HCT116 (cell line): Measurements from ENCODE around the gene LZTR1. TPM values are rescaled to one million over a fixed set of nuclear protein-coding genes. Genes with fewer than 3 reads are reported as not detected.

Source experiments
- ATAC-seq: fragments of 200-7000 bp; cut with Tn5 transposase; 2 replicates; pipeline ENCODE4 v1.9.1; 2020; ENCODE audit warnings: mild to moderate bottlenecking, moderate library complexity
- BruUV-seq: library from RNA; stranded (reverse); fragments of 400-500 nt; replicated peaks from 2 replicates; lab custom pipeline; 2021; lab: Mats Ljungman, UMichigan
- CTCF ChIA-PET: fragments of 300-600 bp; sonication (Branson Sonifier 250); formaldehyde crosslinking; loops from one replicate; lab custom pipeline; 2021; ENCODE audit warnings: antibody characterized with exemption; lab: Charles Lee
- POLR2A ChIA-PET: fragments of 300-600, 350-600 bp; sonication (Branson Sonifier 250); formaldehyde crosslinking; loops from one replicate; lab custom pipeline; 2021; ENCODE audit warnings: antibody characterized with exemption; lab: Charles Lee
- RAD21 ChIA-PET, 2 experiments: fragments of 300-600 bp; sonication (Branson Sonifier 250); formaldehyde crosslinking; loops; one replicate each; lab custom pipeline; 2023; ENCODE audit warnings: low total read pairs in 2 of 2; ENCODE audit not compliant: uncharacterized antibody in 2 of 2, unreplicated experiment in 2 of 2, low non-redundant PET in 1 of 2; lab: Charles Lee
- DNase-seq: peaks from one replicate; pipeline ENCODE4 v3.0.0-alpha.2; 2010; ENCODE audit warnings: low read depth, low spot score
- H2AFZ ChIP-seq: fragments of 200-600 bp; shearing (Covaris generic), sonication (generic); 2 replicates; pipeline ENCODE4 v1.6.1; 2017; ENCODE audit warnings: low read depth, mixed run types, mixed read lengths, antibody characterized with exemption, low read length; ENCODE audit not compliant: poor library complexity, severe bottlenecking
- H3K27ac ChIP-seq: 2 replicates; pipeline ENCODE4 v1.5.1; 2012; ENCODE audit warnings: low read depth, low read length
- H3K27me3 ChIP-seq: fragments of 200-600 bp; sonication (generic); 2 replicates; pipeline ENCODE4 v1.6.1; 2016; ENCODE audit warnings: mixed run types, low read length, mixed read lengths; ENCODE audit not compliant: insufficient read depth
- H3K36me3 ChIP-seq, 2 experiments: fragments of 200-500 bp in 1 of 2; fragments of 200-600 bp in 1 of 2; sonication (Bioruptor generic) in 1 of 2; sonication (generic) in 1 of 2; 2 replicates each; pipeline versions ENCODE4 v1.5.1 to v1.6.1; 2014 to 2016; ENCODE audit warnings: low read length in 2 of 2, inconsistent platforms in 1 of 2, mixed read lengths in 1 of 2, mixed run types in 1 of 2; ENCODE audit not compliant: insufficient read depth in 2 of 2, control insufficient read depth in 1 of 2
- H3K4me1 ChIP-seq, 2 experiments: fragments of 200-600 bp in 1 of 2; sonication (generic) in 1 of 2; 2 replicates each; pipeline versions ENCODE4 v1.5.1 to v1.6.1; 2012 to 2017; ENCODE audit warnings: low read length in 2 of 2, inconsistent platforms in 1 of 2, mild to moderate bottlenecking in 1 of 2, mixed read lengths in 1 of 2, mixed run types in 1 of 2, moderate library complexity in 1 of 2; ENCODE audit not compliant: insufficient read depth in 2 of 2, control insufficient read depth in 1 of 2
- H3K4me2 ChIP-seq: fragments of 200-600 bp; sonication (generic); 2 replicates; pipeline ENCODE4 v1.6.1; 2017; ENCODE audit warnings: mixed run types, low read length, mixed read lengths
- H3K4me3 ChIP-seq, 2 experiments: fragments of 200-600 bp in 1 of 2; sonication (generic) in 1 of 2; replicated peaks in 1 of 2; 2 replicates each; pipeline ENCODE4 v1.5.1; 2011 to 2016; ENCODE audit warnings: low read length in 2 of 2, control low read depth in 1 of 2, low read depth in 1 of 2, mild to moderate bottlenecking in 1 of 2, mixed read lengths in 1 of 2, mixed run types in 1 of 2
- H3K79me2 ChIP-seq: fragments of 200-600 bp; sonication (generic); 2 replicates; pipeline ENCODE4 v1.6.1; 2017; ENCODE audit warnings: mild to moderate bottlenecking, mixed run types, low read length, moderate library complexity, mixed read lengths; ENCODE audit not compliant: insufficient read depth
- H3K9ac ChIP-seq: fragments of 200-600 bp; sonication (generic); 2 replicates; pipeline ENCODE4 v1.6.1; 2016; ENCODE audit warnings: low read length, mixed read lengths
- H3K9me2 ChIP-seq: fragments of 200-600 bp; sonication (generic), shearing (Covaris generic); 2 replicates; pipeline ENCODE4 v1.6.1; 2017; ENCODE audit warnings: mixed run types, mild to moderate bottlenecking, moderate library complexity; ENCODE audit not compliant: insufficient read depth
- H3K9me3 ChIP-seq, 2 experiments: fragments of 200-500 bp in 1 of 2; fragments of 200-600 bp in 1 of 2; sonication (Bioruptor generic) in 1 of 2; sonication (generic) in 1 of 2; 2 replicates each; pipeline ENCODE4 v1.6.1; 2014 to 2017; ENCODE audit warnings: low read length in 2 of 2, mixed read lengths in 2 of 2, inconsistent platforms in 1 of 2, low read depth in 1 of 2, mild to moderate bottlenecking in 1 of 2, mixed run types in 1 of 2, moderate library complexity in 1 of 2; ENCODE audit not compliant: control insufficient read depth in 1 of 2, insufficient read depth in 1 of 2
- H4K20me1 ChIP-seq: fragments of 200-600 bp; sonication (generic), shearing (Covaris generic); 2 replicates; pipeline ENCODE4 v1.6.1; 2017; ENCODE audit warnings: mixed run types, mild to moderate bottlenecking, moderate library complexity; ENCODE audit not compliant: insufficient read depth
- ATF3 ChIP-seq: IDR thresholded peaks from 2 replicates; pipeline ENCODE4 v1.6.1; 2012
- EGR1 ChIP-seq: IDR thresholded peaks from 2 replicates; pipeline ENCODE4 v1.6.1; 2012; ENCODE audit warnings: low read depth
- ELF1 ChIP-seq: IDR thresholded peaks from 2 replicates; pipeline ENCODE4 v1.6.1; 2012; ENCODE audit warnings: low read depth, borderline replicate concordance
- EZH2 ChIP-seq: fragments of 200-600 bp; sonication (generic); IDR thresholded peaks from 2 replicates; pipeline ENCODE4 v1.6.1; 2017; ENCODE audit warnings: antibody characterized with exemption, mixed run types
- EZH2phosphoT487 ChIP-seq: fragments of 200-600 bp; IDR thresholded peaks from 2 replicates; pipeline ENCODE4 v1.6.1; 2018; ENCODE audit warnings: antibody characterized with exemption, borderline replicate concordance
- FOSL1 ChIP-seq: IDR thresholded peaks from 2 replicates; pipeline ENCODE4 v1.6.1; 2012; ENCODE audit warnings: low read depth
- JUND ChIP-seq: IDR thresholded peaks from 2 replicates; pipeline ENCODE4 v1.6.1; 2012
- POLR2A ChIP-seq: IDR thresholded peaks from 2 replicates; pipeline ENCODE4 v1.7.0; 2011; ENCODE audit warnings: borderline replicate concordance; ENCODE audit not compliant: insufficient read depth, insufficient read length; ENCODE audit errors: extremely low read depth
- POLR2AphosphoS5 ChIP-seq: IDR thresholded peaks from 2 replicates; pipeline ENCODE4 v1.6.1; 2011; ENCODE audit warnings: mild to moderate bottlenecking, low read depth, low read length, moderate library complexity
- REST ChIP-seq: IDR thresholded peaks from 2 replicates; pipeline ENCODE4 v1.6.1; 2012; ENCODE audit warnings: low read depth
- SIN3A ChIP-seq: IDR thresholded peaks from 2 replicates; pipeline ENCODE4 v1.6.1; 2012; ENCODE audit warnings: low read depth
- SP1 ChIP-seq: IDR thresholded peaks from 2 replicates; pipeline ENCODE4 v1.6.1; 2012; ENCODE audit warnings: low read depth
- SRF ChIP-seq: IDR thresholded peaks from 2 replicates; pipeline ENCODE4 v1.6.1; 2012; ENCODE audit warnings: low read depth
- TCF7L2 ChIP-seq: IDR thresholded peaks from 2 replicates; pipeline ENCODE4 v1.7.0; 2011; ENCODE audit warnings: borderline replicate concordance, inconsistent platforms; ENCODE audit not compliant: insufficient read depth, insufficient read length; ENCODE audit errors: extremely low read depth
- YY1 ChIP-seq: IDR thresholded peaks from 2 replicates; pipeline ENCODE4 v1.6.1; 2011; ENCODE audit warnings: low read length, low read depth, moderate library complexity, mild to moderate bottlenecking; ENCODE audit not compliant: insufficient replicate concordance; ENCODE audit errors: extremely low read depth
- ZBTB33 ChIP-seq: IDR thresholded peaks from 2 replicates; pipeline ENCODE4 v1.6.1; 2011; ENCODE audit warnings: mild to moderate bottlenecking, low read length, moderate library complexity; ENCODE audit not compliant: insufficient replicate concordance; ENCODE audit errors: extremely low read depth
- ZFX ChIP-seq: fragments of 450-650 bp; IDR thresholded peaks from 2 replicates; pipeline ENCODE4 v1.6.1; 2017
- ZNF274 ChIP-seq: fragments of 200-500 bp; sonication (Bioruptor generic); IDR thresholded peaks from 2 replicates; pipeline ENCODE4 v1.6.1; 2014; ENCODE audit warnings: mild to moderate bottlenecking, low read depth, low read length, inconsistent platforms
- intact Hi-C: fragments of 100-400 bp; cut with micrococcal nuclease; formaldehyde crosslinking; loops from 2 replicates; pipeline ENCODE4 v1.10.0; 2022
- total RNA-seq: library from RNA; stranded (reverse); gene quantifications from one replicate; pipeline ENCODE4 v1.2.1, GENCODE V29; 2021; ENCODE audit not compliant: unreplicated experiment

LZTR1 gene
- total RNA-seq, 1 experiment from 2014 or later: 56.5 TPM

- intact Hi-C loops: no loop called here
- no peaks in the 10 kb centered on the region for H3K27me3 ChIP-seq
- H3K9me3 ChIP-seq: no peaks in the 10 kb centered on the region
- no peaks in the 10 kb centered on the region for H3K36me3 ChIP-seq
- no peak for ATAC-seq
- H3K9me2 ChIP-seq: no peaks in the 10 kb centered on the region
- no peak for DNase-seq
- no peak overlapping the region for H3K27ac ChIP-seq
- no peaks in the 10 kb centered on the region for H3K79me2 ChIP-seq
- H2AFZ ChIP-seq: no peak overlapping the region
- ChIA-PET RAD21 (no interaction called here), CTCF (interaction anchor here (0.6 kb wide), 1 partner anchor 158 kb away, joined by 4 read pairs; no protein-coding TSS in a partner anchor), POLR2A (no interaction called here)
- BruUV-seq: no TSS peak
- H3K9ac ChIP-seq: no peak overlapping the region
- 0 out of 2 replicates have a peak overlapping the region, but pooled peaks have one; percentile 4 for H3K4me2 ChIP-seq
- no peak for TF ChIP-seq ZFX
- no peak for TF ChIP-seq FOSL1
- no peak for TF ChIP-seq ZNF274
- TF ChIP-seq YY1: no peak
- TF ChIP-seq POLR2A: no peak
- TF ChIP-seq EZH2: no peak
- no peak for TF ChIP-seq SIN3A
- no peak for TF ChIP-seq POLR2AphosphoS5
- TF ChIP-seq JUND: no peak
- no peak for TF ChIP-seq EZH2phosphoT487
- TF ChIP-seq SP1: no peak
- no peak for TF ChIP-seq ATF3
- TF ChIP-seq ZBTB33: no peak
- TF ChIP-seq EGR1: no peak
- TF ChIP-seq REST: no peak
- TF ChIP-seq ELF1: no peak
- no peak for TF ChIP-seq SRF
- TF ChIP-seq TCF7L2: no peak
- TF ChIP-seq, all 23 proteins: peak for 0
- no peaks in the 10 kb centered on the region for H4K20me1 ChIP-seq
- peaks cover 0 to 31% of the 10 kb centered on the region in 2 experiments; a peak in 2 of 4 replicates for H3K4me1 ChIP-seq
- H3K4me3 ChIP-seq: no peak overlapping the region
These were observed 61.9 kb downstream of the LZTR1 start for GRCh38 chr22:21043860-21044535.
